Loucy (cell line): ENCODE data around the gene CHST2.

Experiments used
- H2AFZ ChIP-seq: fragments of 200-600 bp; sonication (generic); 2 replicates; pipeline ENCODE4 v1.6.0; 2016; ENCODE audit warnings: antibody characterized with exemption, mild to moderate bottlenecking, low read length, moderate library complexity
- H3F3A ChIP-seq: fragments of 200-600 bp; 2 replicates; pipeline ENCODE4 v1.6.0; 2016; ENCODE audit warnings: antibody characterized with exemption, low read depth, mild to moderate bottlenecking
- H3K27me3 ChIP-seq: fragments of 200-600 bp; sonication (generic); 2 replicates; pipeline ENCODE4 v1.6.1; 2014; ENCODE audit warnings: low read length, mild to moderate bottlenecking; ENCODE audit not compliant: insufficient read depth, poor library complexity, severe bottlenecking
- H3K36me3 ChIP-seq: fragments of 200-600 bp; sonication (generic); 2 replicates; pipeline ENCODE4 v1.6.1; 2016; ENCODE audit warnings: low read length; ENCODE audit not compliant: insufficient read depth
- H3K4me1 ChIP-seq: fragments of 200-600 bp; sonication (generic); 2 replicates; pipeline ENCODE4 v1.5.1; 2014; ENCODE audit warnings: low read length, mild to moderate bottlenecking; ENCODE audit not compliant: insufficient read depth, poor library complexity, severe bottlenecking
- H3K4me2 ChIP-seq: fragments of 200-600 bp; sonication (generic); 2 replicates; pipeline ENCODE4 v1.6.0; 2014; ENCODE audit warnings: antibody characterized with exemption, low read length, low read depth, mild to moderate bottlenecking; ENCODE audit not compliant: poor library complexity, severe bottlenecking
- H3K4me3 ChIP-seq: fragments of 200-600 bp; sonication (generic); 2 replicates; pipeline ENCODE4 v1.5.1; 2014; ENCODE audit warnings: low read length, mild to moderate bottlenecking, mixed read lengths; ENCODE audit not compliant: poor library complexity, severe bottlenecking
- H3K79me2 ChIP-seq: fragments of 200-600 bp; sonication (generic); 2 replicates; pipeline ENCODE4 v1.6.1; 2014; ENCODE audit warnings: low read length; ENCODE audit not compliant: insufficient read depth
- H3K9ac ChIP-seq: fragments of 200-600 bp; sonication (generic); 2 replicates; pipeline ENCODE4 v1.6.0; 2014; ENCODE audit warnings: mild to moderate bottlenecking, low read depth, low read length, moderate library complexity; ENCODE audit not compliant: poor library complexity, severe bottlenecking
- H3K9me2 ChIP-seq: fragments of 200-600 bp; sonication (generic); replicated peaks from 2 replicates; pipeline ENCODE4 v1.6.1; 2016; ENCODE audit warnings: low read depth, low read length, mixed read lengths
- H3K9me3 ChIP-seq: fragments of 200-600 bp; sonication (generic); 2 replicates; pipeline ENCODE4 v1.6.1; 2014; ENCODE audit warnings: mild to moderate bottlenecking, antibody characterized with exemption, low read length, low read depth; ENCODE audit not compliant: insufficient read depth
- H4K20me1 ChIP-seq: fragments of 200-600 bp; sonication (generic); 2 replicates; pipeline ENCODE4 v1.6.0; 2014; ENCODE audit warnings: antibody characterized with exemption, low read length, mild to moderate bottlenecking; ENCODE audit not compliant: insufficient read depth, poor library complexity, severe bottlenecking
- EZH2phosphoT487 ChIP-seq: fragments of 200-600 bp; IDR thresholded peaks from 2 replicates; pipeline ENCODE4 v1.6.1; 2018; ENCODE audit warnings: antibody characterized with exemption, mild to moderate bottlenecking, moderate library complexity, borderline replicate concordance
- TF ChIP-seq, protein P1 (sequence below): fragments of 200-600 bp; sonication (generic); conservative IDR thresholded peaks from 2 replicates; pipeline ENCODE4 v1.5.1; 2014; ENCODE audit warnings: mild to moderate bottlenecking, antibody characterized with exemption, low read length

CHST2 gene

DNA sequence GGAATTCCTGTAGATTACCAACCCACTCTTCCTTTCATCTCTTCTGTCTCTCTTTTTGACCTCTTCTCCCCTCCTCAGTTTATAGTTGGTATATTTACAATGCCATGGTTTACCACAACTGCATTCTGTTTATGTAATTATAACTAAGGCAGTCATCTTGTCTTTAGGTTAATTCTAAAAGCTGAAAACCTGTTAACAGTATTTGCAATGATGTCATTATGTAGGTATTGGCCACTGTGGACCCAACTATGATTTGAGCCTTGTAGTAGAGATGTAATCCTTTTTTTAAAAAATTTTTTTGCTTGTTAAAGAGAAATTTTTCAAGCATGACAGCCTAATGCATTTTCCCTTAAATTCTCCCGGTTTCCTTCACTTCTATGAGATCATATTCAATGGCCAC is 30.7 kb upstream of the CHST2 start:
- H3K36me3 ChIP-seq, result no peaks in the 10 kb centered on the region
- H3K27me3 ChIP-seq, result peaks cover 4% of the 10 kb centered on the region
- no peaks in the 10 kb centered on the region for H4K20me1 ChIP-seq
- no peaks in the 10 kb centered on the region for H3K4me1 ChIP-seq
- H3K4me2 ChIP-seq, result no peak overlapping the region
- H2AFZ ChIP-seq, result no peak overlapping the region
- no peaks in the 10 kb centered on the region for H3F3A ChIP-seq
- no peak overlapping the region for H3K9ac ChIP-seq
- H3K9me3 ChIP-seq, result no peaks in the 10 kb centered on the region
- no peaks in the 10 kb centered on the region for H3K79me2 ChIP-seq
- no peaks in the 10 kb centered on the region for H3K9me2 ChIP-seq
- no peak overlapping the region for H3K4me3 ChIP-seq
- TF ChIP-seq EZH2phosphoT487, result no peak
- TF ChIP-seq, protein P1, sequence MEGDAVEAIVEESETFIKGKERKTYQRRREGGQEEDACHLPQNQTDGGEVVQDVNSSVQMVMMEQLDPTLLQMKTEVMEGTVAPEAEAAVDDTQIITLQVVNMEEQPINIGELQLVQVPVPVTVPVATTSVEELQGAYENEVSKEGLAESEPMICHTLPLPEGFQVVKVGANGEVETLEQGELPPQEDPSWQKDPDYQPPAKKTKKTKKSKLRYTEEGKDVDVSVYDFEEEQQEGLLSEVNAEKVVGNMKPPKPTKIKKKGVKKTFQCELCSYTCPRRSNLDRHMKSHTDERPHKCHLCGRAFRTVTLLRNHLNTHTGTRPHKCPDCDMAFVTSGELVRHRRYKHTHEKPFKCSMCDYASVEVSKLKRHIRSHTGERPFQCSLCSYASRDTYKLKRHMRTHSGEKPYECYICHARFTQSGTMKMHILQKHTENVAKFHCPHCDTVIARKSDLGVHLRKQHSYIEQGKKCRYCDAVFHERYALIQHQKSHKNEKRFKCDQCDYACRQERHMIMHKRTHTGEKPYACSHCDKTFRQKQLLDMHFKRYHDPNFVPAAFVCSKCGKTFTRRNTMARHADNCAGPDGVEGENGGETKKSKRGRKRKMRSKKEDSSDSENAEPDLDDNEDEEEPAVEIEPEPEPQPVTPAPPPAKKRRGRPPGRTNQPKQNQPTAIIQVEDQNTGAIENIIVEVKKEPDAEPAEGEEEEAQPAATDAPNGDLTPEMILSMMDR, result no peak

DNA sequence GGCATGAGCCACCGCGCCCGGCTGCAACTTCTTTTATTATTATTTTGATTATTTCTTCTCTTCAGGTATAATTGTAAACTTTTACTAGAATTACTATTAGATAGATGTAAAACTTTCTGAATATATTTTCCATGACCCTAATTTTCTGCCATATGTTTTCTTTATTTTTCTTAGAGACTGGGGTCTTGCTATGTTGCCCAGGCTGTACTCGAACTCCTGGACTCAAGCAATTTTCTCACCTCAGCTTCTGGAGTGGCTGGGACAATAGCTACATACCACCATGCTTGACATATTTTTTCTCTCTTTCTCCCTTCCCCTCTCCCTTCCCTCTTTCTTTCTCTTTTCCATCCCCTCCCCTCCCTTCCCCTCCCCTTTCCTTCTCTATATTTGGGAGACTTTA is 29.6 kb upstream of the CHST2 start:
- Histone ChIP-seq H3K36me3 (no peaks in the 10 kb centered on the region), H3K9ac (no peak overlapping the region), H3K9me3 (no peaks in the 10 kb centered on the region), H3F3A (no peaks in the 10 kb centered on the region), H3K4me2 (no peak overlapping the region), H4K20me1 (no peaks in the 10 kb centered on the region), H3K79me2 (no peaks in the 10 kb centered on the region), H3K4me3 (no peak overlapping the region), H3K4me1 (no peaks in the 10 kb centered on the region), H2AFZ (no peak overlapping the region), H3K27me3 (peaks cover 4% of the 10 kb centered on the region), H3K9me2 (no peaks in the 10 kb centered on the region)
- no peak for TF ChIP-seq EZH2phosphoT487
- TF ChIP-seq, protein P1, result no peak

DNA sequence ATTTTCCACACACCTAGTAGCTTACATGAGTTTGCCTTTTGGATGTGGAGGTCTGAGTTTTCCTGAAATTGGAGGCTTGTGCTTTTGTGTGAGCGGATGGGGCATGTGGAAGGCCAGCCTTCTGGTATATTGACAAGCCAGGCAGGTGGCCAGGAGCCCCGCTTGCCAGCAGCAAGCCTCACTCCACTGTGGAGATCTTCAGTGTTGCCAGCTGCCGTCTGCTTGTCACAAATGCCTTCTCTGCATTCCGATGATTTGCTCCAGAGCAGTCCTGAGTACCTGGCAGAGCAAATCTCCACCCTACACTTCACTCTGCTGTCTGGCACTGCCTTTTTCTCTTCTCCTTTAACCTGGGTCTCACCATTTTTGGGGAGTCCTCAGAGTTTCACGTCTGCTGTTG is 29.1 kb upstream of the CHST2 start:
- Histone ChIP-seq H2AFZ (no peak overlapping the region), H3K36me3 (no peaks in the 10 kb centered on the region), H3F3A (no peaks in the 10 kb centered on the region), H3K9me2 (no peaks in the 10 kb centered on the region), H3K4me3 (no peak overlapping the region), H3K4me2 (no peak overlapping the region), H3K9me3 (no peaks in the 10 kb centered on the region), H3K79me2 (no peaks in the 10 kb centered on the region), H3K4me1 (no peaks in the 10 kb centered on the region), H3K9ac (no peak overlapping the region), H3K27me3 (peaks cover 4% of the 10 kb centered on the region), H4K20me1 (no peaks in the 10 kb centered on the region)
- no peak for TF ChIP-seq EZH2phosphoT487
- TF ChIP-seq, protein P1, result no peak
